NCI-H128 (cell line): ENCODE data around the gene AADACL4.
"Not testable (repeated sequence)": the region's sequence is repeated elsewhere in the genome, so short reads cannot be mapped to it uniquely, and the experiment has no call there.

Experiments used
- DNase-seq: peaks from one replicate; lab custom pipeline; 2025; ENCODE audit not compliant: unreplicated experiment; lab: John Stamatoyannopoulos, UW

Gene AADACL4

GRCh38 chr1:12629511-12629956, 14.4 kb upstream of the AADACL4 start:
- no peak for DNase-seq

GRCh38 chr1:12629985-12630760, 13.7 kb upstream of the AADACL4 start:
- DNase-seq = no peak

GRCh38 chr1:12630946-12631530, 12.8 kb upstream of the AADACL4 start:
- no peak for DNase-seq

- no peak for DNase-seq
These were observed 12.3 kb upstream of the AADACL4 start for GRCh38 chr1:12631571-12631970.

GRCh38 chr1:12634156-12634555, 9.7 kb upstream of the AADACL4 start:
- DNase-seq = no peak

- no peak for DNase-seq
These were observed 9.1 kb upstream of the AADACL4 start for GRCh38 chr1:12634696-12635202.

- no peak for DNase-seq
These were observed 7.6 kb upstream of the AADACL4 start for GRCh38 chr1:12636098-12636950.

GRCh38 chr1:12637693-12638092, 6.2 kb upstream of the AADACL4 start:
- no peak for DNase-seq

GRCh38 chr1:12640237-12640957, 3.5 kb upstream of the AADACL4 start:
- DNase-seq = no peak

- DNase-seq = no peak
These were observed 3.0 kb upstream of the AADACL4 start for GRCh38 chr1:12640958-12641272.

- no peak for DNase-seq
These were observed 806 bp upstream of the AADACL4 start for GRCh38 chr1:12643079-12643478.

GRCh38 chr1:12644237-12644636, 352 bp downstream of the AADACL4 start:
- no peak for DNase-seq

GRCh38 chr1:12644829-12645228, 944 bp downstream of the AADACL4 start:
- DNase-seq = no peak

GRCh38 chr1:12645401-12645800, 1.5 kb downstream of the AADACL4 start:
- not testable (repeated sequence) for DNase-seq

GRCh38 chr1:12648741-12649140, 4.9 kb downstream of the AADACL4 start:
- DNase-seq = no peak

- DNase-seq = no peak
These were observed 6.1 kb downstream of the AADACL4 start for GRCh38 chr1:12649971-12650421.

GRCh38 chr1:12654004-12654567, 10.2 kb downstream of the AADACL4 start:
- DNase-seq = no peak

- DNase-seq = no peak
These were observed 10.8 kb downstream of the AADACL4 start for GRCh38 chr1:12654657-12655056.

GRCh38 chr1:12656575-12656974, 12.7 kb downstream of the AADACL4 start:
- no peak for DNase-seq

- DNase-seq = no peak
These were observed 13.4 kb downstream of the AADACL4 start for GRCh38 chr1:12657060-12657884.
